Measurements from ENCODE around the gene SHISA4.
A peak's percentile ranks its signal among the peaks of the same experiment; 100 is the strongest.
"Not testable (repeated sequence)": the region's sequence is repeated elsewhere in the genome, so short reads cannot be mapped to it uniquely, and the experiment has no call there.

The SHISA4 gene

DNA sequence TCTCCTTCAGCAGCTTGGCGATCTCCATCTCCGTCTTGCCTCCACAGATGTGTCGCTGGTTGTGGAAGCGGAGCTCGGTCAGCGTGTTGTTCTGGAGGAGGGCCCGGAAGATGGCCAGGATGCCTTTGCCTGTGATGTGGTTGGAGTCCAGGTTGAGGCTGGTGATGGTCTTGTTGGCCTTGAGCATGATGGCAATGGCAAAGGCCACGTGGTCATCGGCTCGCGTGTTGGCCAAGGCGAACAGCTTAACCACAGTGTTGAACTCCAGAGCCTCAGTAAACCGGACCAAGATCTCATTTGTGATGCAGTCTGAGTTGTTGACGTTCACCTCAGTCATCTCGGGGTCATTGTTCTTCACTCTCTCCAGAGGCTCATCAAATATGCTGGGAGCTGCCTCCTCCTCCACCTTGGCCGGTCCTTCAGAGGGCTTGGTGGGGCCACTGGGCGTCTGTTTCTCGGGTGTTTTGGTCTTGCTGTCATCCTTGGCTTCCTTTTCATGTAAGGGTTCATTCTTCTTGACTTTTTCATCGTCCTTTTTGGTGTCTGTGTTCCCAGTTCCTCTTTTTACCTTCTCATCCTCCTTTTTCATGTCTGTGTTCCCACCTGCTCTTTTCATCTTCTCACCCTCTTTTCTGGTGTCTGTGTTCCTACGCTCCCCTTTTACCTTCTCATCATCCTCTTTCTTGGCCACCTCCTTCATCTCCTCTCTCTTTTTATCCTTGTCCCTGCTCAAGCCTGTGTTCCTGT, 11.2 kb downstream of the SHISA4 start:
- no peak for DNase-seq

DNA sequence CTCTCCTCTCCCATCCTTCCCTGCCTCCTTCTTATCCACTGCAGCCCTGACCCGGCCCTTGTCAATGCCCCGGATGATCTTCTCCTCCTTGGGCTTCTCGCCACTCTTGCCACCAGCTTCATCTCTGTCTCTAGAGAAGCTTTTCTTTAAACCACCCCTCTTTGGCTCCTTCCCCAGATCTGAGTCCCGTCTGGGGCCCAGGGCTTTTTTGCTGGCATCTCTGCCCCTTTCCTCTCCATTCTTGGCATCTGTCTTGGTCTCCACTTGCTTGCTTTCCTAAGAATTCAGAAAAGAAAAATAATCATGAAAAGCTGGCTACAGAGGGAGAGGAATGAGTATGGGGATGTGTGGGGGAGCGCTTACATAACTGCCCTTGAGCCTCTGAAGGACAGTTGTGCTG, 11.8 kb downstream of the SHISA4 start:
- DNase-seq = no peak

DNA sequence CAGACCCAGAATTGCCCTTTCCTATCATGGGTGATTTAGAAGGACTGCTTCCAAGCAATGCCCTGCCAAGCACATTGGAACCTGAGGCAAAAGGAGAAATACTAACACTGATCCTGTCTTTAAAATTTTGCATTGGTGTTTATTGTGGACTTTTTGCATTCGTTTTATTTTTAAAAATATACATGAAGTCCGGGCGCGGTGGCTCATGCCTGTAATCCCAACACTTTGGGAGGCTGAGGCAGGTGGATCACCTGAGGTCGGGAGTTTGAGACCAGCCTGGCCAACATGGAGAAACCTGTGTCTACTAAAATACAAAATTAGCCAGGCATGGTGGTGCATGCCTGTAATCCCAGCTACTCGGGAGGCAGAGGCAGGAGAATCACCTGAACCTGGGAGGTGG, 12.3 kb downstream of the SHISA4 start:
- DNase-seq = not testable (repeated sequence)

DNA sequence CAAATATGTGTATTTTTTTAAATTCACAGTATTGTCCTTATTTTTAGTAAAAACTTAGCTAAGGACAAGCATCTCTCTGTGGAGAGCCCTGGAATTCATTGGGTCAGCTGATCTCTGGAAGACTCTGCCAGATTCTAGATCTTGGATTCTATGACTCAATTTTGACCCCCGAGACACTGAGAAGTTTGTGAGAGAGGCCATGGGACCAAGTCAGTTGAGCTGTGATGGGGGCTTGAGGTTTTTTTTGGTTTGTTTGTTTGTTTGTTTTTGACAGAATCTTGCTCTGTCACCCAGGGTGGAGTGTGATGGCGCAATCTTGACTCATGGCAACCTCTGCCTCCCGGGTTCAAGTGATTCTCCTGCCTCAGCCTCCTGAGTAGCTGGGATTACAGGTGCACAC, 13.5 kb downstream of the SHISA4 start:
- peak; percentile 30 for DNase-seq

DNA sequence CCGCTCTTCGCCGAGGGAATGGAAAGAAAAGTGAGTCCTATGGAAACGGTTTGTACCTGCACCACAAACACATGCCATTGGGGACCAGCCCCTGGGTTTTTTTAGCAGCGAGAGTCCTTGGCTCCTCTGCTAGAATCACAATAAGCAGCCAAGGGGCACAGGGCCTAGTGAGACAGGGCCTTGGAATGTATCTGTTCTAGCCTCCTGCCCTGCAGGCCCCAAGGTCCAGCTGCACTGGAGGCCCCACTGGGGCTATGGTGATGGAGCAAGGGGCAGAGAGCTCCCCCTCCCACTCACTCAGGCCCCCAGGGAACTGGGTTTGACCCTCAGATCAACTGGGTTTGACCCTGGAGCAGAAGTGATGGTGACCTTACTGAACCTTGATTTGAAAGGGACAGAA, 14.4 kb downstream of the SHISA4 start:
- DNase-seq = peak; percentile 81

DNA sequence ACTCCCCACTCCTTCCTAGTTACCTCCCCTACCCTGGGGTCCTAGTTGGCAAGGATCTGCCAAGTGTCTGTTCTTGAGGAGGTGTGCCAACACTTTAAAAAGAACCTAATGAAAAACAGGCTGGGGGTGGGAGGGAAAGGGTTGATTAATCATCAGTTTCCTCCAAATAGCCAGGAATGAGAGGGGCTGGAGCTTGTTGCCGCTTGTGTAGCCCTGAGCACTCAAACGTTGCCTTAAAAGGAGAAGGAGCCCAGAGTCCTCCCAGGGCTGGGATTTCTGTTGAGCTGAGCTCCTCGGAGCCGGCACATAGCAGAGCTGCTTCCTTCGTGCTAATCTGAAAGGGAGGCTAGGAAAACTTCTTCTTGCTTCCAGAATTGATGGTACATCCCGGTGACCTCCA, 15.9 kb downstream of the SHISA4 start:
- peak; percentile 95 for DNase-seq

DNA sequence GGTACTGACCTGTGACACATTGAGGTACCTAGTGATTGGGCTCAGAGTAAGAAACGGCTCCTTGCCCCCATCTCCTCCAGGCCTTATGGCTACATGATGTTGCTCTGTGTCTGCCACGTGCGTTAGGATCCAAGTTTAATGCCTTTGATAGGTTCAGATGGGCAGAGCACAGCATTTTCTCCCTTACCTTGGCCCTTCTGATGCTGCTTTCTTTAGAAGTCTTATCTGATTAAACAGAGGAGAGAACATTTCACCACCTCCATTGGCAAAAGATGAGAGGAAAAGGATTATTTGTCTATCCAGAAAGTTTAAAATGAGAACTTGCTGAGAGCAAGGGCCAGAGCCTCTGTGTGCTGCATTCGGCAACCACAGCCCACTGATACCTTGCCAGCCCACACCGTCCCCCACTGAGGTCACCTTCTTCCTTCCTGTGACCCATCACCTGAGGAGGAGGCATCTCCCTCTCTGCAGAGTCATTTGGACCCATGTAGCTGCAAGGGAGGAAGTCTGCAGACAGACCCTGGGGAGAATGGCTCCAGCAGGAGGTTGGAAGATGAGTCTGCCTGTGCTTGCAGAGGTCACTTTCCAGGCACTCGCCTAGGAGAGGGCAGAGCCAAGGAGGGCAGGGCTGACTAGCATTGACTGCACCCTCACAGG, 16.7 kb downstream of the SHISA4 start:
- DNase-seq = no peak

DNA sequence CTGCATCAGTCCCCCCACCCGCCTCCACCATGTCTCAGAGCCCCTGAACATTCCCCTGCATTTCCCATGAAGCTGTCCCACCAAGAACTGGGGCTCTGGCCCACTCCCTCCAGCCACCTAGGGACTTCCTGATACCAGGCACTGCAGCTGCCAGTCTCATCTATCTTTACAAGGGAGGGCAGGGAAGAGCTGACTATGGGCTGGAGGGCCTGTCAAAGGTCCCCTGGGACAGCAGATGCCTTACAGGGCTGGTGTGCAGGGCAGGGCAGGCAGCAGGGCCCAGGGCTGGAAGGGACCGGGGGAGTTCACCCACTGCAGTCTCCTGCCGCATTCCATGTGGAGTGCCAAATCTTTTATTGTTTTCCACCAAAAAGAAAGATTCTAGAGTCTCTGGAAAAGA, 17.6 kb downstream of the SHISA4 start:
- no peak for DNase-seq

DNA sequence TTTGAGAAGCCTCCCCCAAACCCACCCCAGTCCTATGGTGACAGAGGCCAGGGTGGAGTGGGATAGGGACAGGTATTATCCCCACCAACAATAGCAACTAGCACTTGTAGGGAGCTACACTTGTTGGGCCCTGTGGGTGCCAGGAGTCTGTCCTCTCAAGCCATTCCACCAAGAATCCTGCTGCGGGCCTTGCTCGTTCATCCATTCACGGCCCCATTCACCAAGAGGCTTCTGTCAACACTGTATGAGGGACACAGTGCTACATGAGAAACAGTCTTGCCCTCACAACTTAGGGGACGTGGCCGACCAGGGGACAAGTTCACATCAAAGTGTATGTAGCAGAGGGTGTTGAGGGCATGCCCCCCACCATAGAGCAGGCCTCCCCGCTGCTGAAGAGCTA, 18.9 kb downstream of the SHISA4 start:
- DNase-seq = no peak

DNA sequence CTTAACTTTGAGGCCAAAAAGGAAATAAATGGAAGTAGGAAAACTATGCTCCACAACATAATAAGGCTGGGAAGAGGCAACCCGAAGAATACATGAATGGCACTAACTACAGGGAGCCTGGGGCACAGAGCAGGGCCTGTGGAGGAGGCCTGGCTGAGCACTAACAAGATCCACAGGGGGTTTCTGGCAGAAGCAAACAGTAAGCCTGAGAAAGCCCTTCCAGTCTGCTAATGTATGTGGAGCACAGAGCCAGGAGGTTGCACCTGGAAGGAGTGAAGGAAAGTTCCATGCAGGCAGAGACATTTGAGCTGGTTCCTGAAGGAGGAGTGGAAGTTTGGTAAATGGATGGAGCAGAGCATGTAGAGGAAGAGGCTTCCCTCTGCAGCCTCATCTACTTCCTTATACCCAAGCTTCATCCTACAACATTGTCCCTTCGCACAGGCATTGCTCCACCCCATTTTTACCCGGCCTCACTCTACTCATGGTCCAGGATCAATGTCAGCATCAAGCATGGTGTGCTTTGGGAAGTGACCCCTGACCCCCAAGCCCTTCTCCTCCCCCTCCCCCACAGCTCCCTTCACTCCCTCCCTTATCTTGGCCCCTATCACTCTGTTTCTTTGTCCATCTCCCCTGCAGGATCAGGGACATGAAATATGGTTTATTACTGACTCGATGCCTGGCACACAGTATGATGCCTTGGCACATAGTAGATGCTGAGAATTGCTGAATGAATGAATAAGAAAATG, 23.3 kb downstream of the SHISA4 start:
- no peak for DNase-seq

DNA sequence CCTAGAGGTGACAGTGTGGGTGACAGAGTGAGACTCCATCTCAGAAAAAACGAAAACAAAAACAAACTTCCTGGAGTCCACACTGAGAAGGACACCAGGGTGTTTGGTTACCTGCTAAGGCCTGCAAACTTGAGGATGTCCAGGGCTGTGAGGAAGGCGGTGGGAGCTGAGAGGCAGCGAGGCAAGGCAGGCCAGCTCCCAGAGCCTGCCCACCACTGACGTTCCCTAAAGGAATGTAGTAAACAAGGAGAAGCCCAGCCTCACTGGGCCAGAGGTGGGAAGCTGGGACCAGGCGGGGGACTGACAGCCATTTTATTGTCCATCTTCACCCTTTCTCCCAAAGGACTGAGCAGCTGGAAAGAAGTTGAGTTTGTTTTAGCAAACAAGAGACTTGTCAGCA, 24.1 kb downstream of the SHISA4 start:
- DNase-seq = no peak

DNA sequence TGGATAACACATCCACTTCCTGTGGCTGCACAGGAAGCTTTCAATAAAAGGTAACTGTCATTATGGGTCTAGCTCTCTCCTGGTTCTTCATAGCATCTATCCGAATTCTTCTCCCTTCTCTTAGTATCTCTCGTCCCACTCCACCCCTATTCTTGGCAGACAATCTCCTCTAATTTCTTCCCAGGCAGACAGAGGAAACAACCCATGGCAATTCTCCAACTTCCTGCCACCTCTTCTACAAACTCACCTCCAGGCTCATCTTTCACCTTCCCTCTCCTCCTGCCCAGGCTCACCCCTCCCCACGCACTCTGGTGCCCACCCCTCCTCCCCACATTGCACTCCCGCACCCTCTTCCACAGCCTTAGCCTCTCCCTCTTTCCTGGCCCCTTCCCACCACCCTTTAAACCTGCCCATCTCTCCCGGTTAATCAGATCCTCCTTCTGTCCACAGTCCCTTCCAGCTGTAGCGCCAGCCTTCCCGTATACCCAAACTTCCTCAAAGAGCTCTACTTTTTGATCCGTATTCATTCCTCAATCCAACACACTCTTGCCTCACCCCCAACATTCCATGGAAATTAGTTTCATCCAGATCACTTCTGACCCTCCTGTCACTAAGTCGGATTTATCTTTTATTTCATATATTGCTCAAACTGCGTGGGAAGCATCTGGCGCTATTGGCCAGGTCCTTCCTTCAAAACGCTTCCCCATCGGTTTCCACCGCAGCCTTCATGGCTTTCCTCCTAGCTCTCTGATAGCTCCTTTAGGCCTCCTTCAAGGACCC, 25.9 kb downstream of the SHISA4 start:
- DNase-seq = peak; percentile 64

DNA sequence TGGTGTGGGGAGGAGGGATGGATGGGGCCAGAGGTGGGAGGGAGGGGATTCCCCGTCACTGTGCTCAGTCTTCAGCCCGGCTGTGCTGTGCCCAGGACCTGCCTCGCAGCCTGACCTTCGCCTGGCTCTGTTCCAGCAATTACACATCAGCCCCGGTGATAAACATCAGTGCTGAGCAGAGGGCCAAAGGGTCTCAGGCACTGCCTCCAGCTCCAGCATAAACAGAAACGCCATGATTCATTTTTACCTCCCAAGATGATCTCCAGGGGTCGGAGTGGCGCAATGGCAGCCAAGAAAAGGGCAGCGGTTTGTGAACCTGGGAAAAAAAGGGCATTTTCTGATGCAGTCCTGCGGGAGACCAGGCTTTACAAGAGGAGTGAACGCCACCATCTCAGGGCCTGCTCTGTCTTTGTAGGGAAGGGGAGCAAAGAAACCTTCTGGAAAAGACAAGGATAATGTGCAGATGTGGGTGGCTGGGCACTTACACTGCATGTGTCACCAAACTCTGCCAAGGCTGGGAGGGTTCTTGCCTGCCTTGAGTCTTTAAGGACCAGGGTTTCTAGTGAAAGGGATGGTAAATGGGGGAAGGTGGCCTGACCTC, 28.1 kb downstream of the SHISA4 start:
- peak; percentile 97 for DNase-seq

DNA sequence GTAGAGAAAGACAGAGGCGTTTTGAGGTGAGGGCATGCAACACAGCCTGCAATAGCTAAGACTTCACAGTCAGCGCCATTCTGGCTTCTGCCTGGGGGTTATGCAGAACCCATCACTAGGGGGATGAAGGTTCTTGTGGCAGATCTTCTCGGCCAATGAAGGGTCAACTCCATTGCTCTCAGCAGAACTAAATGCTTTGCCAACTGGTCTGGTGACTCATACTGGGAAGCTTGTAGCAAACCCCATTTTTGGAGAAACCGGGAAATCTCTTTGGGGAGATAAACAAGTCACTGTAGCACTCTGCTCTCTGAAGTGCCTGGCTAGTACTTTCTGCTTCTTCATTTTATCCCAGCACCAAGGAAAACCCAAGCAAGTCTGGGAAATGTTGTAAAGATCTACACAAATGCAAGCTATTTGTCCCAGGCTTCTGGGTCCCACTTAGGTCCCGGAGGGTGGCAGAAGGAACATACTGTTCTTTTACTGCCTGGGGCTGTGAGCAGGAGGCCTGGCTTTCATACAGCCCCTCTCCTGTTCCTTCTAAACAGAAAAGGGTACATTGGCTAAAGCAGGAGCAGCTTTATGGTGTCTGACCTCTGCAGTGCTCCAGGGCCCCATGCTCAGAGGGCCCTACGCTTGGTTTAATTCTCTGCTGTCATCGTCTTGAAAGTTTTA, 28.8 kb downstream of the SHISA4 start:
- peak; percentile 93 for DNase-seq

DNA sequence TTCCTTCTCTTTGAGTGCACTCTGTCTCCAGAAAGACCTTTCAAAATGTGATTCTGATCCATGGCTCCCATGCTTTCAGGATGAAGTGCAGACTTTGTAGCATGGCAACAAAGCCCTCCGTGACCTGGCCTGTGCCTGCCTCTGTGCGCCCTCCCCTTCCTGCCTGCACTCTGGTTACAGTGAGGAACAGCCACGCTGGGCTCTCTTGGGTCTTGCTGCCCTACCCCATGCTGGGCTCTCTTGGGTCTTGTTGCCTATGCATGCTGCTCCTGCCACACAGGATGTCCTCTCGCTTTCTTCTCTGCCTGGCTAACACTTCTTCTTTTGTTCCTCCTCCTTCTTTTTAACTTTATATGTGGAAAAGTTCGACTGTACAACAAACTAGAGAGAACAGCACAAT, 29.6 kb downstream of the SHISA4 start:
- no peak for DNase-seq

DNA sequence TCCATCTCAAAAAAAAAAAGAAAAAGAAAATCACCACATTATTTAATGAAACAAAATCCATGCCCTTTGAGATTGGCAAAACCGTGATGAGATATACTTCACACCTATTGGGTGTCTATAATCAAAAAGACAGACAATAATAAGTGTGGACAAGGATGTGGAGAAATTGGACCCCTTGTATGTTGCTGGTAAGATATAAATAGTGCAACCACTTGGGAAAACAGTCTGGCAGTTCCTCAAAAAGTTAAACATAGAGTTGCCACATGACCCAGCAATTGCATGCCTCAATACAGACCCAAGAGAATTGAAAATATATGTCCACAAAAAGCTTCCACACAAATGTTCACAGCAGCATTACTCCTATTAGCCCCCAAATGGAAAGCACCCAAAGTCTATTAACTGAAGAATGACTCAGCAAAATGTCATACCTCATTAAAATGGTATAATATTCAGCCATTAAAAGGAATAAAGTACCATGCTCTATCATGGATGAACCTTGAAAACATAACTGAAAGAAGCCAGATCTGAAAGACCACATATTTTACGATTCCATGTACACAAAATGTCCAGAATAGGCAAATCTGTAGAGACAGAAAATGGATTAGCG, 33.4 kb downstream of the SHISA4 start:
- DNase-seq = no peak

DNA sequence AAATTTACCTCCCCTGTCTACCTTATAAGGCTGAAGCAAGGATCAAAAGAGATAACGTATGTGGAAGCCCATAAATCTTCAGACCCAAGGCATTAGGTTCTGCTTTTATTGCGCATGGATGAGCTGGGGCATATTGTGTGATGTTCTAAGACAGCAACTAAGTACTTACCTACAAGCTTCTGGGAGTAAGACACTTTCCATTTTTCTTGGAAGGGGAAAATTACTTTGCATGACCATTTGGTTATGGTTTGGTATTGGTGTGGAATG, 36.5 kb downstream of the SHISA4 start:
- DNase-seq = no peak

DNA sequence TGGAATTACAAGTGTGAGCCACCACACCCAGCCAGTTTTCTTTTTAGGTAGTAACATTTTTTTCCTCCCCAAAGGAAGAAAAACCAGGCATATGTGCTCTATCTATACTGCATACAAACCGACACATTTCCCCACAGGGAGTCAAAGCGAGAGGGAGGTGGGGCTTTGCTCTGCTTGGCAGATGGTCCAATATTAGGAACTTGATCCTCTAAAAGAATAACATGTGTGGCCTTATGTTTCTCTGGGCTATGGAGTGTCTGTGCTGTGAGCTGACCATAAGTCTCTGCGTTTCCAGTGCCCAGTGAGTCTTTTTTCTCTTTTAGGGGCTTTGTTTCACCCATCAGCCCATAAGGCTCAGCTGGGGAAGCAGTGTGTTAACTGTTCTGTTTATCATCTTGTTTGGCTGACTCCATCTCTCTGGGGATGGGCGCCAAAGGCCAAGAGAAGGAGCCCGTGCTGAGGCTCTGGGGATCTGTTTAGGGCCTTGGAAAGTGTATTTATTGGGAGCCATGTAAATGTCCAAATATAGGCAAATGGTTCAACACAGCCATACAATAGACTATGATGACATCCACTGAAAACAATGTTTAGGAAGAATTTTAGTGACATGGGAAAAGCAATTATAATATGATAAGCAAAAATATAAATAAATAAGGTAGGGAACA, 37.4 kb downstream of the SHISA4 start:
- DNase-seq = no peak

DNA sequence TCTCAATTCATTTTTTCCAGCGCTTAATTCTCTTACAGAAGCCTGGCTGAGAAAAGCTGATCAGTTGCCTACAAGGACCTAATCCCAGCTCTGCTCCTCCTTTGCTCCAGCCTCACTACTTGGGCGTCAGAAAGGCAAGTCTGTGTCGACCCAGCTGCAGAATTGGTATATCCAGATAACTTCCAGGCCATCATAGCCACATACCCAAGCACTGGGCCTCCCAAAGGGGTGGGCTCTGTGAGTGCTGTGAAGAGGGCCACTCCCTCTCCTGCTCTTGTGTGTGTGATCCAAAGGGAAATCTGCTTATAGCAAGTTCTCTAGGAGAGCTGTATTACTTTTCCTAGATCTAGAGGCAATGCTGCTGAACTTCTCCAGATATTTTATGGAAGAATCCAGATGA, 39.6 kb downstream of the SHISA4 start:
- no peak for DNase-seq

DNA sequence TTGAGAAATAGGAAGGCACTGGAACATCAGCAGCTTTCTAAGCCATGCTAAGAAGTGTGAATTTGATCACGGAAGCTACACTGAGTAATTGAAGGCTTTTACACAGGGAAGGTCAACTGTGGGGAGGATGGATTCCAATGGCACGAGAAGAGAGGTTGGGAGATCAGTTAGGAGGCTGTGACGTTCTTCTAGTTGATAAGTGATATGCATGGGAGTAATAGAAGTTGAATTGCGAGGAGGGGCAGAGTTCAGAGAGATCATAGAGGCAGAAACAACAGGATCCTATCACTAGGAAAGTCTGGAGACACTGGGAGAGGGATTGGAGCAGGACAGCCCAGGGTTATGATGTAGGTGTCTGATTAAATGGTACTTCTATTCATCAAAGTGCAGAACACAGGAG, 41.4 kb downstream of the SHISA4 start:
- DNase-seq = no peak

DNA sequence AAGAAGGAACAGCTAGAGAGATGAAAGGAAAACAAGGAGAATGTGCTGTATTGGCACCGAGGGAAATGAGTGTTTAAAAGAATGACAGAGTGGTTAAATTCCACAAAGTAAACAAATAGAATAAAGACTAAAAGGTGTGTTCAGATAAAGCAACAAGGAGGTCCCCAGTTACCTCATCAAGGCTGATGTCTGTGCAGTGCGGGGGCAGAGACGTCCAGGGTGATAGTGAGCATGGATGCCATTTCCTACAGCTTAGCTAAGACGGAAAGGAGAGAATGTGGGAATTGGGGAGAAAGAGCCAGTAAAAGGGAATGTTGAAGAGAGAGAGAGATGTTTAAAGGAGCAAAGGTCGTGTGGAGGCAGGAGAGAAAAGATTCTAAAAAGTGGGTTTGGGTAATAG, 42.1 kb downstream of the SHISA4 start:
- no peak for DNase-seq

All from HCEC 1CT (cell line).